KG1 (cell line): ENCODE data around the gene NAT10.

Source experiments
- DNase-seq: peaks from one replicate; lab custom pipeline; 2025; lab: John Stamatoyannopoulos, UW

The NAT10 gene

DNA sequence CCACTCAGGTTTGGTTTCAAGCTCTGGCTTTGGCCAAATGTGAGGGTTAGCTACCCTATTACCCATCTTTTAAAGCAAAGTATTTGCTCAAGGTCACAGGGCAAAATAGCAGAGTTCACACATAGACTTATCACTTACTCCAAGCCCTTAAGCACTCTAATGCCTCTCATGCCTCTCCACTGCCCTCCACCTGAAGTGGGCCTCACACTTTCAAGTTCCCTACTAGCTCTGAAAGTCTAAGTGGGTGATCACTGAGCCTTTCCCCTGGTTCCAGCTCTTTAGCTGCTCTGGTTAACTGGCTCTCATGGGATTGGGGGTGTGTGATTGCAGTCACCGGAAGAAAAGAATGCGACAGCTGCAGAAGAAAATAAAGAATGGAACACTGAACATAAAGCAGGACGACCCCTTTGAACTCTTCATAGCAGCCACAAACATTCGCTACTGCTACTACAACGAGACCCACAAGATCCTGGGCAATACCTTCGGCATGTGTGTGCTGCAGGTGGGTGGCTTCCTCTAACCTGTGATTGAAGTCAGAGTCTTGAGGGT lies 6.4 kb downstream of the NAT10 start:
- DNase-seq: no peak

DNA sequence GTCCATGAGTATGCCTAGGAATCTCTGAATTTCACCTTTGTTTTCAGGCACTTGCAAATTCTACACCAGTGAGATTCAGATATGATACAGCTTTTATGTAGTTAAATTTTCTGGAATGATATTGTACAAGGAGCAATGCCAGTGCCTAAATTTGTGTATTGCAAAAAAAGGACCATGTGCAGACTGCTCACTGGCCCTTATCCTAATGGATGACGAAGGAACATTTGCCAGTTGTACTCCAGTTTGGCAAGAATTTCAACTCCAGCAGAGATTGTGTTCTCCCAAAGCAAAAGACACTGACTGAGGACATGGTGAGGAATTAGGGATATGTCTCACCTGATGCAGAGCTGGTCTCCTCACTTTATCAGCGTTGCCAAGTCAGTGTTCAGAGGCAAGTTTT lies 8.6 kb downstream of the NAT10 start:
- no peak for DNase-seq

DNA sequence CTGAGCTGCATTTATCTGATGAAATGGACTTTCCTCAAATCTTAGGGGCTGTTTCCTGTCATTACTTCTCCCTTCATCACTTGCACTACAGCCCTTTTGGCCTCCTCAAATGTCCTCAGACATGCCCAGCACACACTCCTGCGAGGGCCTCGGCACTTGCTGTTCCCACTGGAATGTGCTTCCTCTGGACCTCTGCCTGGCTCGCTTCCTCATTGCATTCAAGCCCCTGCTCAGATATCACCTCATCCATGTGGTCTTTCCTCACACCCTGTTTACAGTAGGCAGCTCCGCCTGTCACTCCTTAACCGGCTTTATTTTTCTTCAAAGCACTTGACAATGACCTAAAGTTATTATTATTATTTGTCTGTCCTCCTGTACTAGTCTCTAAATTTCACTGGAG lies 9.0 kb downstream of the NAT10 start:
- no peak for DNase-seq

DNA sequence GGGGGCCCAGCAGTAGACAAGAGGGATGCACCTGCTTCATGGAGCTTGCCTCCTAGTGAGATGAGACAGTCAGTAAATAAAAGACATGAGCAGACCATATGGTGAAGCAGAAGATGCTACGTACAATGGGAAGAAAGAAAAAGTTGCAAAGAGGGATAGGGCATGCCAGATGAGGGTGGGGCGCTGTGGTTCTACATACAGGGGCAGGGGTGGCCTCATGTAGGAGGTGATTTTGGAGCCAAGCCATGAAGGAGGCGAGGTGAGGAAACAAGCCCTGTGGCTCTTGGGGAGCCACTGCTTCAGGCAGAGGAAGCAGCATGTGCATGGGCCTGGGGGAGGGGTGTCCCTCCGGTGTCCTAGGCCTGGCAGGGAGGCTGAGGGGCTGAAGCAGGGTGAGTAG lies 15.2 kb downstream of the NAT10 start:
- DNase-seq: no peak

DNA sequence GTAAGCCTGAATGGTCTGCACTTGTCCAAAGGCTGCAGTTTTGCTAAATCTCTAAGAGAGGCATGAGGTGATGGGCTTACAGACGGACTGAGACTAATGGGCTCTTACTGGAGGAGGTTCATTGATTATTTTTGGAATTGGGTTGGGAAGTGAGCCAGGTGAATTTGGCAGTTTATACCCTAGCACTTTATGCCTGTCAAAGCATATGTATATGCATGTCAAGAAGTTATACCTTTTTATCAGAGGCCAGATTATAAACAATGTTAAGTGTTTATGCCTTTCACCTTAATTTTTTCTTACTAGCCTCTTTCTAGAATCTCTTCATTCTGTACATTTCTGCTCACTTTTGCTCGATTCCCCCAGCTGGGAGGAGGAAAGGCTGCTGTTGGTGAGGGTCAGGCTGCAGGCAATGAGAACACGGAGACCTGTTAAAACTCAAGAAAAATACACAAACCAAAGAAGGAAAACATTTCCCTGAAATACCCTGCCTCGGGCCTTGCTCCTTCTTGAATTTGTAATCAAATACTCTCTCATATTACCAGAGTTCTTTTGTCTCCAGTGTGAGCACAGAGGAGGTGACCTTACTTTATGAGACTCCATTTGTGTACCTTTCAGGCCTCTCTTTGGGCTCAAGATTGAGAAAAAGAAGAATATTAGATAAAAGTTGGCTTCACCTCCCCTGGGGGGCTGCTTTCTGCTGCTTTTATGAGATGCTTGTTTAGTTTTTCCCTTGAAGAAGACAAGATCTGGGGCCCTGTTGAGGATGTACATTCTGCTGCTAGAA lies 19.6 kb downstream of the NAT10 start:
- no peak for DNase-seq

DNA sequence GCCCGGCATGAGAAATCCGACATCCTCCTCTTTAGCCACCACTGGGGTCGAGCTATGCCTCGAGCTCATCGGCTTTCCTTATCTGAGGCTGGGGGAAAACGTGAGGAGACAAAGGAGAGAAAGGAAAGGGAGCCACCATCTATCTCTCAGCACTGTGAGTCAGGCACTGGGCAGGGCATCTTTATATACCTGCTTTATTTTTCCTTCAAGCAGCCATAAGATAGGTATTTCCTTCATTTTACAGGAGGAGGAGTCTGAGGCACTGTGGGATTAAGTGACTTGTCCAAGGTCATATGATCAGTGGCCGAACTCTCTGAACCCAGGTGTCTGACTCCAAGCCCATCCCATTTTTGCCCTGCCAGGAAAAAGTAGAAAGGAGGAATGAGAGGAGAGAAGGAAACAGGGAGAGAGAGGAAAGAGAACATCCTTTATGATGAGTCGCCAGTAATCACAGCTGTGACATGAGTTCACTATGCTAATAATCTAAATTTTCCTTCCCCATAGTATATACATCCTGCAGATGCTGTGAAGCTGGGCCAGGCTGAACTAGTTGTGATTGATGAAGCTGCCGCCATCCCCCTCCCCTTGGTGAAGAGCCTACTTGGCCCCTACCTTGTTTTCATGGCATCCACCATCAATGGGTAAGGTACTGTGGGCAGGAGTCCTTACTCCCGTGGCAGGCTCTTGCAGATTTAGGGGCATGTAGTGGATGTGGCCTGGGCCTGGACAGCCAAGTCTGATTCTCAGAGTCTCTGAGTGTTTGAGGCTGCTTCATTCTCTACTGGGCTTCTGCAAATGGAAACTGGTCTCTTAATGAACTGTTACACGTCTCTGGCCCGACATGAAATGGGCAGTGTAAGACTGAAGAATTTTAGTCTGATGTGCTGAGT lies 21.8 kb downstream of the NAT10 start:
- DNase-seq: no peak

DNA sequence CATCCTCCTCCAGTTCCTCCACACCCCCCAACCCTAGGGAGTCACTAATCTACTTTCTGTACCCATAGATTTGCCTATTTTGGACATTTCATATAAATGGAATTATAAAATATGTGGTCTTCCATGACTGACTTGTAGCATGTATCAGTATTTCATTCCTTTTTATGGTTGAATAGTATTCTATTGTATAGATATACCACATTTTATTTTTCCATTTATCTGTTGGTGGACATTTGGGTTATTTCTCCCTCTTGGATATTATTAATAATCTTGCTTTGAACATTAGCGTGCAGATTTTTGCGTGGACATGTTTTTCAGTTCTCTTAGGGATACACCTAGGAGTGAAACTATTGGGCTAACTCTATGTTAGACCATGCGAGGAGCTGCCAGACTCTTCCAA lies 23.4 kb downstream of the NAT10 start:
- DNase-seq: no peak

DNA sequence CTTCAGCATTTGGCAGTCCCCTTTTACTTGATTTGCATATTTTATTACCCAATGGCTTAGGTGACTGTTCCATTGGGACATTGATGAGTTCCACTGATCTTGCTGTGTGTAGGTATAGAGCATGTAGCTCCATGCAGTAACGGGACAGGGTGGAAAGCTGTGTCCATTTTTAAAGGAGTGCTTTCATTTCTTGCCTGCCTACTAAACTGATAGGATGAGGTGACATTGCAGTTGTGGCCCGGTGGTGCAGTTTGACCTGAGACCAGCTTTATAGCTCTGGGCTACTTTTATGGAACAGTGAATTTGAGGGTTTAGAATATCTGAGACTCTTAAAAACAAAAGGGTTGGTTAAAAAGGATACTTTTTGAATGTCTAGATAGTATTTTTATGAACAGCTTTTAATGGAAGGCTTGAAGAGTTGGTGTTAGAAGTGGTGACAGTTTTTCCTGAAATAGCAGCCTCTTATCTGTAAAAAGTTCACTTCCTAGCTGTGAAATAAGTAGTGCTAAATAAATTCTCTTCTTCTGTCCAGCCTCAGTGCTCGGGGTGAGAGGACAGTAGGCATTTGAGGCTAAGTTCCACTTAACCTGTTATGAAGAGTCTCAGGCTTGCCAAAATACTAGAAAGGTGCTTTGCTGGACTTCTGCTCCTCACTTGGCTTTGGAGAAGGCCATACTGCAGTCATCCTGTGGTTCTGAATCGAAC lies 27.0 kb downstream of the NAT10 start:
- DNase-seq: no peak

DNA sequence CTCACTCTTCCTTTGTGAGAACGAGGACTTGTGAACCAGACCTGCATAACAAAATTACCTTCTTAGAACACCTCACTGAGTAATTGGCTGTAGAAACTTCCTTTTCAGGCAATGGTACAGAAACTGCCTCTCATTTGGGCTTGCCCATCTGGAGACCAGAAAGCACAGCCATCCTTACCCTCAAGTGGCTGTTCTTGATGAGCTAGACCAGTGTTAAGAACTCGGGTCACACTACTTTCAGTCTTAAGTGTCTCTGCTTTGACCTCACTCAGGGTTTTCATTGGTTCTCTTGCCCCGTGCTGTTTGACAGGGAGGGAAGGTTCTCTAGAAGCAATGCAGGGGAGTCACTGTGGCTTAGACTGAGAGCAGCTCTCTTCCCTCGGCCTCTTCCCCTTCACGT lies 29.3 kb downstream of the NAT10 start:
- no peak for DNase-seq

DNA sequence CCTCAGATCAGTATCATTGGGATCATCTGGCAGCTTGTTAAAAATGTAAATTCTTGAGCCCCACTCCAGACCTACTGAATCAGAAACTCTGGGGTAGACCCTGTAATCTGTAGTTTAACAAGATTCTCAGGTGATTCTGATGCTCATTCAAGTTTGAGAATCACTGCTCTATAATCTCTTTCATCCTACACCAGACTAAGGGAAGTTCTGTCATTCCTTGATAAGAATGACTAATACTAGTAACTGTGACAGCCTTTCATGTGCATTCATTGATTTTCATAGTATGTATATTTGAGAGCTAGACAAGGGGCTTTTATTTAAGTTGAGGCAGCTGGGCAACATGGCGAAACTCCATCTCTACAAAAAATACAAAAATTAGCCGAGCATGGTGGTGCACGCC lies 30.0 kb downstream of the NAT10 start:
- DNase-seq: no peak

DNA sequence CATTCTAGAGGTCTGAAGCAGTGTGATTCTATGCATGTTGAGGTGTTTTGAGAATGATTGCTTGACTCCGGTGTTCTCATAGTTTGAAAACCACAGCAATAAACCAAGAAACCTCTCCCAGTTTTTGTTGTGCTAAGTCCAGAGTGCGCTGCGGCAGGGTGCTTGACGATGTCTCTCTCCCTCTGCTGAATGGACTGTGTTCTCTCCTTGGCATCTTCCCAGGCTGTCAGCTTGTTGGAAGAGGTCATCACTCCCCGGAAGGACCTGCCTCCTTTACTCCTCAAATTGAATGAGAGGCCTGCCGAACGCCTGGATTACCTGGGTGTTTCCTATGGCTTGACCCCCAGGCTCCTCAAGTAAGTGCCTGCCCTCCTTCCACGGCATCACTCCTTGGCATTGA lies 31.0 kb downstream of the NAT10 start:
- DNase-seq: no peak

DNA sequence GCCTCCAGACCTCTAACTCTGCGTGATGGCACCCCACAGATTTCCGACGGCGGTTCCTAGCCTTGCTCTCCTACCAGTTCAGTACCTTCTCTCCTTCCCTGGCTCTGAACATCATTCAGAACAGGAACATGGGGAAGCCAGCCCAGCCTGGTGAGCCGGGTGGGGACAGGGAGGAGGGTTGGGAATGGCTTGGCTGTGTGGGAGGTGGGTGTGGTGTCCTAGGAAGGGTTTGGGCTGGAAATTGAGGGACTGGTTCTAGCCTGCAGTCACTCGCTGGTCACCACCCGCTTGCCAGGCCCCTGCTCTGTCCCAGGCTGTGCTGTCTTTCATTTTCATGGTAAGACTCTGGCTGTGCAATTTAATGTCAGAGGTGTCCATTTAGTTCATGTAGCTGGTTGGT lies 33.9 kb downstream of the NAT10 start:
- DNase-seq: no peak

DNA sequence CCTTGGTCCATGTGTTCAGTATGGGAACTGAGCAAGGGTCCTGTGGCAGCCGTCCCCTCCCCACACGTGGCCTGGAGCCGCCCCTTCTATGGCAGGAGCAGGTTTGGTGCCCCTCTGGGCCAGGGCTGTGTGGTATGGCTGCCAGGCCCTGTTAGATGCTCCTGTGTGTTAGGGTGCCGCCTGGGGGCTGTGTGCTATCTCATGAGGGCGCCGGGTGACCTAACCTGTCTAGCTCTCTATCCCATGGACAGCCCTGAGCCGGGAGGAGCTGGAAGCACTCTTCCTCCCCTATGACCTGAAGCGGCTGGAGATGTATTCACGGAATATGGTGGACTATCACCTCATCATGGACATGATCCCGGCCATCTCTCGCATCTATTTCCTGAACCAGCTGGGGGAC lies 34.7 kb downstream of the NAT10 start:
- no peak for DNase-seq

DNA sequence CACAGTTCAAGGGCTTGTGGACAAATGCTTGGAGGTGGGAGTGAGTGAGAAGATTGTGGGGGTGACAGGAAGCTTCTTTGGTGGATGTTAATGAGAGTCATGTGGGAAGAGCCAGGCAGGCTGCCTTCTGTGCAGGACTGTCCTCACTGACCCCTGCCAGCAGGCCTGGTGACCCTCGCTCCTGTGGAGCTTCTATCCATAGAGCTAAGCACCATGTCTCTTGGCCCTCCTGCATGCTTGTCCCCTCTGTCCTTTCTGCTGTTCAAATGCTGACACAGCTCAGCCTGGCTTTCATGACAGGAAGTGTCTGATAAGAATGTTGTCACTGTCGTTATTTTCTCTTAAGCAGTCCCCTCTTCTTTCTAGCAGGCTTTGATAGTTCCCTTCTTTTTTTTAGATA lies 37.6 kb downstream of the NAT10 start:
- DNase-seq: no peak

DNA sequence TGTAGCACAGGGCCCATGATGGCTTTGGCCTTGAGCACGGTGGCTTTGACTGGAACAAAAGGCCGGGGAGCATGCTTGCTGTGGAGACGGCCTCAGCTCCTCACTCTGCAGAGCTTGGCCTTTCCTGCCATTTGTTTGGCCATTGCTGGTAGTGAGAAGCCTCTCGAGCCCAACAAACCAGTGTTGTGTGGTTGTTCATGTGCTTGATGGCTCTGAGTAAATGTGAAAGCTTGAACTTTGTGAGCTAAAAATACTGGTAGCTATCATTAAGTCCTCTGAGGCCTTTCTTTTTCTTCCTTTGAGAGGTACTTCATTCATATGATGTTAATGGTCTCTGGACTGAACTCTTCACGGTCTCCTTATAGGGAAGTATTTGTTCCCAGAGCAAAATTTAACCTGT lies 39.6 kb downstream of the NAT10 start:
- DNase-seq: no peak

DNA sequence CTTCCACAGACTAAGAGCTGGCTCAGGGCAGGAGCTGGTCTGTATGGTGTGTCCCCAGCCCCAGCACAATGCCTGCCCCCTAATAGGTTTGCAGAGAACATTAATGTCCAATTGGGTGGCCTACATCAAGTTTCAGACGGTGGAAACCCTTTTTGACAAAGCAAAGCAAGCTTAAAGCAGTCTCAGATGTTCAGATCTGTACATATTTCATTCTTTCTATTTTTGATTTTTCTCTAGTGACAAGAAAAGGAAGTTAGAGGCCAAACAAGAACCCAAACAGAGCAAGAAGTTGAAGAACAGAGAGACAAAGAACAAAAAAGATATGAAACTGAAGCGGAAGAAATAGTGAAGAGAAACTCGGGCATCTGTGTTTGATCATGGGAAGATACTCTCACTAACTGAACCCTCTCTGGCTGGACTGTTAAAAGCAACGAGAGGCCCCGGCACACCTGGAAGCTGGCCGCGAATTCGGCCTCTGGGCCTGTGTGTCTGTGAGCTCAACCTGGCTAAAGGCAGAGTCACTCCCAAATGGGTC lies 40.5 kb downstream of the NAT10 start:
- no peak for DNase-seq

DNA sequence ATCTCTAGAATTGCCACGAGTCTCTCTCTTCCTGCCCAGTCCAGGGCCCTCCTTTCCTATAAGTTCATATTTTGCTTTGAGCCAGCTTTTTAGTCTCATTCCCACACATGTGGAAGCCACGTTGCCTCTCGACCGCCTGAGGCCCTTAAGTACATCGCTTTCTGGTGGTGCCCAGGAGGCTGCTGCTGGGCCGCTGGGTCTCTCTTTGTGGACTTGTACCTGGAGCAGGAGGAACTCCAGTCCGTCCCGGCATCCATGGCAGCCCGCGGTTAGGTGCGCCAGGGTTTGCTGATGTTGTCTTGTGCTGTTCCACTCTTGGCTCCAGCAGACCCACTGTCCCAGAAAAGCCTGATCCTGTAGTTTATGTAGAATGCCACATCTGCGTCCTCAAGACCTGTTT lies 41.0 kb downstream of the NAT10 start:
- DNase-seq: no peak

DNA sequence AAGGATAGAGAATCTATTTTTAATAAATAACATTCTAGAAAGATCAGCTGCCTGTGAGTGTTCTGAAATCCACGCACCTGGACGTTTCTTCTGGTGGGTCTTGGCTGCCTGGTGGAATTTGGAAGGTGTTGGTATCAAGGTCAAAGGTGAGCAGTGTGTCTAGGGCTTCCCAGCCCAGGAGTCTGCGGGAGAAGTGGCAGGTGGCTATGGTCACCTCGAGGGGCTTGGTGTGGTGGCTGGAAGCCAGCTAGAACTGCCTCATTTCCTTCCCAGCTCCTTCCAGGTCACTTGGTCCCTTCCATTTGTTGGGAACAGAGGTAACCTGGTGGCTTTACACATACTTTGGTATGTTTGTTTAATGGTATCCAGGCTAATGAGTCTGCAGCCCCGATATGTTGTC lies 41.4 kb downstream of the NAT10 start:
- no peak for DNase-seq

DNA sequence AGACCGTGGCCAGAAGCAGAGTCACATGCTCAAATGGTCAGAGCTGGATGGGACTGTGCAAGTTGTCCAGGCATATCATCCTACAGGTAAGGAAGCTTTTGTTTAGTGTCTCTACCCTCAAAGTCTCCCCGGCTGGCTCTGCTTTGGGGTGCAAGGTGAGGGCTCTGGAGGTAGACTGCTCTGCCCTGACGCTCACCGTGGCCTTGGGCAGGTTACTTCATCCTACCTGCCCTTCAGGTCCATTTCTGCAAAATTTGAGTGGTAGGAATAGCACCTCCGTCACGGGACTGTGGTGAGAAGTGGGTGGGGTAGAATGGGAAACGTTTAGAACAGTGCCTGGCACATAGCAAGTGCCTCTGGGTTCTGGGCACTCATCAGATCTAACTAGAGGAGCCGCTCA lies 42.2 kb downstream of the NAT10 start:
- DNase-seq: no peak

DNA sequence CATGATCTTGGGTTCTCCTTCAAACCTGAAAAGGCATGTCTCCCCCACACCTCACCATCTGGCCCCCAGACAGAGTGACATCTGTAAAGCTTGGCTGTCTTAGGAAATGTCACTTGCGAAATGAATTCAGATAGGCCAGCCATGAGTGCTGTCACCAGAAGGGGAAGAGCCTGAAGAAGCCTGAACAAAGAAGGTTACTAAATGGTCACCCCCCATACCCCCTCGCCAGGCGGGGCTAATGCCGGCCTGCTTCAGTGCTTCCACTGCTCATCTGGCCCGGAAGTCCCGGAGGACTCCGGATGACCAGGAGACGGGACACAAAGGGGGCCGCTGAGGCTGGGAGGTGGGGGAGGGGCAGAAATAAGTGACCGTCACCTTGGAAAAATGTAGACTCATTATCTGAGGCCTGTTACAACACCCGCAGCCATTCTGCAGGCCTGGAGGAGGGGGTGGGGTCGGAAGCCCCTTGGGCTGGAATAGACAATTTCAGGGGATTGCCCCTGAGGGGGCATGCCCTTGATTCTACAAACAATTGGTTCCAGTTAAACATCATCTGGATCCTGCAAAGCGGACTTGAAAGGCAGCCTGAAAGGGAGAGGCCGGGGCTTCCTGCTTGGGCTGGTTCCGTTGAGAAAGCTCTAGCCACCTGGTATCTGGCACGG lies 43.2 kb downstream of the NAT10 start:
- no peak for DNase-seq

DNA sequence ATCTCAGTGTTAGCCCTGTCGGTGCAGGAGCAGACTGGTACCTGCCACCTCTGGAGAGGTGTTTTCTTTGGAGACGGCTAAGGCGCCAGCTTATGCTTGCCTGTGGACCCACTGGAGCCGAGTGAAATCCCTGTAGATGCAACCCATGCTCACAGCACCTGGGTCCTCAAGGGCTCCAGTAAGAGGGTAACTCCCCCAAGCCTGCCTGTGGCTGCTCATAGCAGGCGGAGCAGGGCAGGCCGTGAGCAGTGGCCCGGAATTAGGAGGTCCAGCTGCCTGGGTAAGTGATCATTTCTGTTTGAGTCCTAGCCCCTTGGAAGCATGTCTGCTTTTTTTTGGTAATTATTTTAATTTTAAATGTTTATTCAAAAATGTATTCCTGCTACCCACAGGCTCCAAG lies 43.8 kb downstream of the NAT10 start:
- DNase-seq: no peak

DNA sequence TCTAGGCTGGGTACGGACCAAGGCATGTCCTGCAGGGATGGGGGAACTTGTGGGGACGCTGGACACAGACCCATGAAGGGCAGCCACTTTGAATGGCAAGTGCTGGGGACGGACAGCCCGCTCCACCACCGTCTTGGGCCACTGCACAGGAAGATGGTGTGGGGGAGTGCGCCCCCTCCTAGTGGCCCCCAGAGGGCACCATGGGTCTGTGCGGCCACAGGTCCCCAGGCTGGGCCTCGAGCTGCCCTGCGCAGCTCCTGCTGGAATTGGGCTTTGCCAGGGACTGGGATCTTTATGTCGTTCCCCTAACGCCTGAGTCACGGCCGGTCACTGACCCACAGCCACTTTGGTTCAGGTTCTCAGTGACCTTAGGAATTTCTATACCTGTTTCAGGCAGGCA lies 44.4 kb downstream of the NAT10 start:
- DNase-seq: no peak
